ENCODE data around the gene BMI1.
A peak's percentile ranks its signal among the peaks of the same experiment; 100 is the strongest.

Gene BMI1

DNA sequence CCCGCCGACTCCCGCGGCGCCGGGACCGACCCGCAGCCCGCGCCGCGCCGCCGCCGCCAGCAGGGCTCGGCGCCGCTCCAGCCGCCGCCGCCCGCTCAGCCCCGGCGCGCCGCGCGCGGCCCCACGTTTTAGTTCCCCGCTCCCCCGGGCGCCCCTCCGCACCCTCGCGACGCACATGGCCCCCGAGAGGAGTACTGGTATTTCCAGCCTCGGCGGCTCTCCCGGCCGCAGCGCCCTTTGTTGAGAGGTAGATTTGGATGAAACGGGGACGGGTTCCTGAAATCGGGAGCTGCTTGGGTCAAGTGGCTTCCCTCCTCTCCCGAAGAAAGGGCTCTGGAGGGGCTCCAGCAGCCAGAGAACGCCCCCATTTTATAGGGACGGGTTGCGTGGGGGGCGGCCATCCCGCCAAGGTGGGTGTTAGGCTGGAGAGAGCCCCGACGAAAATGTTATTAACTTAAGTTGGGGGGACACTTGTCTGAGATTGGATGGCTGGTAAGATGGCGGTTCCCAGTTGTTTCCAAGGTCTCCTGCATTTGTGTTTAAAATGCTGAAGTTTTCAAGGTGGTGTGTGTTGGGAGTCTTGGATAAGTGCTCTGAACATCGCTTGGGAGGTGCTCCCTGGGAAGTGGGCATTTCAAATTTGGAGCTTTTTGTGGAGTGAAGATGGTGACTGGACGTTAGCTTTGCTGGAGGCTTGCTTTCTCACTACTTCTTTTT, 1.2 kb downstream of the BMI1 start:
- no peaks in the 10 kb centered on the region for H3K36me3 ChIP-seq (ENCODE audit: control insufficient read depth, low read length)
- H3K9me3 ChIP-seq (ENCODE audit: control insufficient read depth, insufficient read depth, low read length): no peaks in the 10 kb centered on the region
- peak overlapping the region; percentile 71 for H3K4me2 ChIP-seq (ENCODE audit: low read length)
- peaks cover 80% of the 10 kb centered on the region for H3K27me3 ChIP-seq (ENCODE audit: control insufficient read depth, low read length)
- peaks cover 43% of the 10 kb centered on the region for H3K4me1 ChIP-seq (ENCODE audit: control insufficient read depth, low read length)
- H3K4me3 ChIP-seq (ENCODE audit: low read length): peak overlapping the region; percentile 73
- H3F3A ChIP-seq (ENCODE audit: control insufficient read depth, insufficient read depth): peaks cover 52% of the 10 kb centered on the region
- H3K27ac ChIP-seq (ENCODE audit: low read depth, low read length): no peak overlapping the region
- no peaks in the 10 kb centered on the region for H3K9me2 ChIP-seq (replicated peaks; ENCODE audit: control insufficient read depth, low read length)
- H3K79me2 ChIP-seq (ENCODE audit: control insufficient read depth, low read length): no peaks in the 10 kb centered on the region
- peaks cover 24% of the 10 kb centered on the region; the same call in 1 of the 2 replicates for H4K20me1 ChIP-seq (ENCODE audit: control insufficient read depth, insufficient read depth, low read depth, low read length)
- TF ChIP-seq, protein P1, sequence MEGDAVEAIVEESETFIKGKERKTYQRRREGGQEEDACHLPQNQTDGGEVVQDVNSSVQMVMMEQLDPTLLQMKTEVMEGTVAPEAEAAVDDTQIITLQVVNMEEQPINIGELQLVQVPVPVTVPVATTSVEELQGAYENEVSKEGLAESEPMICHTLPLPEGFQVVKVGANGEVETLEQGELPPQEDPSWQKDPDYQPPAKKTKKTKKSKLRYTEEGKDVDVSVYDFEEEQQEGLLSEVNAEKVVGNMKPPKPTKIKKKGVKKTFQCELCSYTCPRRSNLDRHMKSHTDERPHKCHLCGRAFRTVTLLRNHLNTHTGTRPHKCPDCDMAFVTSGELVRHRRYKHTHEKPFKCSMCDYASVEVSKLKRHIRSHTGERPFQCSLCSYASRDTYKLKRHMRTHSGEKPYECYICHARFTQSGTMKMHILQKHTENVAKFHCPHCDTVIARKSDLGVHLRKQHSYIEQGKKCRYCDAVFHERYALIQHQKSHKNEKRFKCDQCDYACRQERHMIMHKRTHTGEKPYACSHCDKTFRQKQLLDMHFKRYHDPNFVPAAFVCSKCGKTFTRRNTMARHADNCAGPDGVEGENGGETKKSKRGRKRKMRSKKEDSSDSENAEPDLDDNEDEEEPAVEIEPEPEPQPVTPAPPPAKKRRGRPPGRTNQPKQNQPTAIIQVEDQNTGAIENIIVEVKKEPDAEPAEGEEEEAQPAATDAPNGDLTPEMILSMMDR (IDR thresholded peaks at IDR 0.05; ENCODE audit: low read depth, low read length, poor library complexity, severe bottlenecking): no peak
- peak; percentile 100 for TF ChIP-seq EZH2phosphoT487 (IDR thresholded peaks at IDR 0.05; ENCODE audit: borderline replicate concordance, low read length)

DNA sequence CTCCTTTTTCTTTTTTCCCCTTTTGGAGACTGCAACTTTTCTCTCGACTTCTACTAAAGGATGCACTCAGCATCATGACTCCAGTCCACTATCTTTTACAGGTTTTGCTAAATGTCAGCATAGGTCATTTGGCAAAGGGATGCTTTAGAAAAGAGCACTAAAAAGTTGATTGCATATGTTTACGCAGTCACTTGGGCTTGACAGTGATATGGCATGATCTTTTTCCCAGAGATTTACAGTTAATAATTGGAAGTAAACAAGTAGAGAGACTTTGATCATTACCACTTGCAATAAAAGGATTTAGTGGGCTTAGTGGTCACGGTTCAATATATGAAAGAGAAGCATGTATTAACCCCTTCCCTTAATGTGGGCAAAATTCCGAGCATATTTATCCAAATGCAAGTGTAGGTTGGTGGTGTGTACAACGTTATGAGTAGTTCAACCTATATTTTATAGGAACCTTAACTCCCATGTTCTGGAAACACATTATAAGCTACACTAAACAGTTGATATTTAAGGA, 1.8 kb downstream of the BMI1 start:
- H3K36me3 ChIP-seq (ENCODE audit: control insufficient read depth, low read length): no peaks in the 10 kb centered on the region
- no peaks in the 10 kb centered on the region for H3K9me2 ChIP-seq (replicated peaks; ENCODE audit: control insufficient read depth, low read length)
- no peak overlapping the region for H3K27ac ChIP-seq (ENCODE audit: low read depth, low read length)
- TF ChIP-seq, protein P1 (IDR thresholded peaks at IDR 0.05; ENCODE audit: low read depth, low read length, poor library complexity, severe bottlenecking): no peak
- peaks cover 24% of the 10 kb centered on the region; the same call in 1 of the 2 replicates for H4K20me1 ChIP-seq (ENCODE audit: control insufficient read depth, insufficient read depth, low read depth, low read length)
- peaks cover 52% of the 10 kb centered on the region for H3F3A ChIP-seq (ENCODE audit: control insufficient read depth, insufficient read depth)
- H3K4me3 ChIP-seq (ENCODE audit: low read length): peak overlapping the region; percentile 73
- peak overlapping the region; percentile 71 for H3K4me2 ChIP-seq (ENCODE audit: low read length)
- H3K4me1 ChIP-seq (ENCODE audit: control insufficient read depth, low read length): peaks cover 36% of the 10 kb centered on the region
- H3K27me3 ChIP-seq (ENCODE audit: control insufficient read depth, low read length): peaks cover 79% of the 10 kb centered on the region
- H3K9me3 ChIP-seq (ENCODE audit: control insufficient read depth, insufficient read depth, low read length): no peaks in the 10 kb centered on the region
- H3K79me2 ChIP-seq (ENCODE audit: control insufficient read depth, low read length): no peaks in the 10 kb centered on the region

DNA sequence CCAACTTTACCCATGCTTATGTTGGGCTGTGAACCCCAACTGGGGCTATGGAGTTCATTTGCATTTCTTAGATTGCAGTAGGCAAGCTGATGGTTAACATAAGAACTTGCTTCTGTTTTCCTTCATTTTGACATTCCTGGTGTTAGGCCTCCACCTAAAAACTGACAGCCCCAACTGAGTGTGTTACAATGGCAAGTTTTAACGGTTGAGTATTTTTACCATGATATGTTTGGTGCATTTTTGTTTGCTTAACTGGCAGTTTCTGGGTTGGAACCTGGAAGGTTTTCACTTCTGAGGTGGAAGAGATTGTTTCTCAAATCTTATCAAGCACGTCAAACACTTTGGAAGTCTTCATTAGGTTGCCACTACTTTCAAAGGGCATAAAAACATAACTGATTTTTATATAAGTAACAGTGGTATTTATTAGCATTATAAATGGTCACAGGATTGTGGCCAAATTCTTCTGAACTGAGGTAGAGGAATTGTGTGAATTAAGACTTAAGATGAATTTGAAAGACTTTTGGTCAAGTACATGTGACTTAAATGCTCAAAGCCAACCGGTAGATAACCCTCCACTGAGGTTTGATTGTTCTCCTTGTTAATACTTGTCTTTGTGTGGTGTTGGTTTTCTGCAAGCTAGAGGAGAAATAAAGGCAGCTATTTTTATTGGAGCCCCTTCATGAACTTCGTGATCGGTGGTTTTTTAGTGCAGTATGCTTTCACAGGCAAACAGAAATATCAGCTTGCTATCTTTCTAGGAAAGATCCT, 2.8 kb downstream of the BMI1 start:
- Histone ChIP-seq H3K4me2 (ENCODE audit: low read length) (peak overlapping the region; percentile 97), H4K20me1 (ENCODE audit: control insufficient read depth, insufficient read depth, low read depth, low read length) (peaks cover 24% of the 10 kb centered on the region; the same call in 1 of the 2 replicates), H3F3A (ENCODE audit: control insufficient read depth, insufficient read depth) (peaks cover 49% of the 10 kb centered on the region), H3K4me3 (ENCODE audit: low read length) (no peak overlapping the region; the same call in 1 of the 2 replicates), H3K4me1 (ENCODE audit: control insufficient read depth, low read length) (peaks cover 29% of the 10 kb centered on the region), H3K27ac (ENCODE audit: low read depth, low read length) (no peak overlapping the region), H3K36me3 (ENCODE audit: control insufficient read depth, low read length) (no peaks in the 10 kb centered on the region), H3K9me2 (replicated peaks; ENCODE audit: control insufficient read depth, low read length) (no peaks in the 10 kb centered on the region), H3K27me3 (ENCODE audit: control insufficient read depth, low read length) (peaks cover 69% of the 10 kb centered on the region), H3K9me3 (ENCODE audit: control insufficient read depth, insufficient read depth, low read length) (no peaks in the 10 kb centered on the region), H3K79me2 (ENCODE audit: control insufficient read depth, low read length) (no peaks in the 10 kb centered on the region)
- peak; percentile 91 for TF ChIP-seq EZH2phosphoT487 (IDR thresholded peaks at IDR 0.05; ENCODE audit: borderline replicate concordance, low read length)
- TF ChIP-seq, protein P1 (IDR thresholded peaks at IDR 0.05; ENCODE audit: low read depth, low read length, poor library complexity, severe bottlenecking): no peak
